IMR-90 (cell line): ENCODE results near the gene ARVCF.

Experiments used
- BHLHE40 ChIP-seq: fragments of 150-350 bp; IDR thresholded peaks from 2 replicates; pipeline ENCODE4 v1.6.1; 2016; ENCODE audit warnings: mild to moderate bottlenecking, low read depth, low read length
- CTCF ChIP-seq: conservative IDR thresholded peaks from 2 replicates; pipeline ENCODE4 v1.5.1; 2012; ENCODE audit warnings: mild to moderate bottlenecking, low read depth, low read length, improper control_type of control experiment
- ELK1 ChIP-seq: fragments of 150-350 bp; IDR thresholded peaks from 2 replicates; pipeline ENCODE4 v1.6.1; 2016; ENCODE audit warnings: low read depth, mild to moderate bottlenecking, low read length, moderate library complexity, borderline replicate concordance
- MAFK ChIP-seq: IDR thresholded peaks from 2 replicates; pipeline ENCODE4 v1.6.1; 2012; ENCODE audit warnings: low read depth, low read length, improper control_type of control experiment
- POLR2A ChIP-seq: IDR thresholded peaks from 2 replicates; pipeline ENCODE4 v1.6.1; 2012; ENCODE audit warnings: mild to moderate bottlenecking, low read depth, low read length
- RAD21 ChIP-seq: IDR thresholded peaks from 2 replicates; pipeline ENCODE4 v1.6.1; 2012; ENCODE audit warnings: low read length, improper control_type of control experiment
- RFX5 ChIP-seq: IDR thresholded peaks from 2 replicates; pipeline ENCODE4 v1.8.0; 2012; ENCODE audit warnings: low read depth, mild to moderate bottlenecking, low read length, moderate library complexity
- SMC3 ChIP-seq: fragments of 150-350 bp; IDR thresholded peaks from 2 replicates; pipeline ENCODE4 v1.6.1; 2016; ENCODE audit warnings: low read depth, mild to moderate bottlenecking, antibody characterized with exemption, low read length, moderate library complexity

GRCh38 chr22:19962909-19963806 lies 53.5 kb downstream of the ARVCF start:
- TF ChIP-seq MAFK (no peak), ELK1 (no peak), CTCF (no peak), RAD21 (no peak), POLR2A (no peak), BHLHE40 (no peak), SMC3 (no peak), RFX5 (no peak)
